Left kidney (tissue), 2 donors: Measurements from ENCODE around the gene IGSF9. TPM values are rescaled to one million over a fixed set of nuclear protein-coding genes. Genes with fewer than 3 reads are reported as not detected.

Source experiments
- DNase-seq: peaks from one replicate; pipeline ENCODE4 v3.0.0-alpha.2; 2013
- polyA plus RNA-seq: library from polyadenylated mRNA; unstranded; fragments of 120-200 nt; gene quantifications from one replicate; pipeline ENCODE4 v1.2.1, GENCODE V29; 2013; ENCODE audit not compliant: insufficient read length

IGSF9 gene
- polyA plus RNA-seq, 1 donor, result 15.6 TPM

GRCh38 chr1:159973350-159973940 lies 28.0 kb upstream of the IGSF9 start:
- DNase-seq, result no peak

GRCh38 chr1:159972443-159973205 lies 27.2 kb upstream of the IGSF9 start:
- DNase-seq, result no peak

GRCh38 chr1:159970932-159971342 lies 25.5 kb upstream of the IGSF9 start:
- DNase-seq, result no peak

- no peak for DNase-seq
These were observed 23.5 kb upstream of the IGSF9 start for GRCh38 chr1:159968901-159969300.

- no peak for DNase-seq
These were observed 19.9 kb upstream of the IGSF9 start for GRCh38 chr1:159965263-159965662.

GRCh38 chr1:159964144-159964543 lies 18.7 kb upstream of the IGSF9 start:
- no peak for DNase-seq

GRCh38 chr1:159962176-159962575 lies 16.8 kb upstream of the IGSF9 start:
- DNase-seq, result no peak

- no peak for DNase-seq
These were observed 16.2 kb upstream of the IGSF9 start for GRCh38 chr1:159961636-159962035.

GRCh38 chr1:159960721-159961381 lies 15.4 kb upstream of the IGSF9 start:
- no peak for DNase-seq

GRCh38 chr1:159959451-159959850 lies 14.0 kb upstream of the IGSF9 start:
- no peak for DNase-seq

GRCh38 chr1:159958719-159959380 lies 13.4 kb upstream of the IGSF9 start:
- no peak for DNase-seq

GRCh38 chr1:159957824-159958268 lies 12.4 kb upstream of the IGSF9 start:
- DNase-seq, result no peak

- no peak for DNase-seq
These were observed 10.0 kb upstream of the IGSF9 start for GRCh38 chr1:159955456-159955855.

GRCh38 chr1:159953536-159954515 lies 8.4 kb upstream of the IGSF9 start, which contains the start of gene SLAMF9:
SLAMF9 (minus strand) TSS chr1:159954237; CDS start chr1:159954137, 100 bp downstream.
- DNase-seq, result no peak

GRCh38 chr1:159952932-159953331 lies 7.5 kb upstream of the IGSF9 start:
- DNase-seq, result no peak

GRCh38 chr1:159951551-159951950 lies 6.1 kb upstream of the IGSF9 start:
- DNase-seq, result no peak

GRCh38 chr1:159951016-159951415 lies 5.6 kb upstream of the IGSF9 start:
- DNase-seq, result no peak

GRCh38 chr1:159949981-159950381 lies 4.6 kb upstream of the IGSF9 start:
- DNase-seq, result no peak

- DNase-seq, result no peak
These were observed 3.7 kb upstream of the IGSF9 start for GRCh38 chr1:159949123-159949522.

- DNase-seq, result no peak
These were observed 2.5 kb upstream of the IGSF9 start for GRCh38 chr1:159947942-159948341.
